Chondrocyte (in vitro differentiated cells): Measurements from ENCODE around the gene EDC4. TPM values are rescaled to one million over a fixed set of nuclear protein-coding genes. Genes with fewer than 3 reads are reported as not detected.
A peak's percentile ranks its signal among the peaks of the same experiment; 100 is the strongest.

ENCODE experiments used
- DNase-seq: peaks from one replicate; pipeline ENCODE4 v3.0.0; 2021; ENCODE audit warnings: mixed read lengths, low spot score
- H3K27ac Mint-ChIP-seq: one replicate; pipeline ENCODE4 v1.8.0; 2021; ENCODE audit warnings: mild to moderate bottlenecking, moderate library complexity, mixed read lengths; ENCODE audit not compliant: unreplicated experiment
- H3K27me3 Mint-ChIP-seq: 2 replicates; pipeline ENCODE4 v1.8.0; 2021; ENCODE audit warnings: low read depth, mixed read lengths
- H3K36me3 Mint-ChIP-seq: 2 replicates; pipeline ENCODE4 v1.8.0; 2021; ENCODE audit warnings: low read depth, mixed read lengths
- H3K4me1 Mint-ChIP-seq: 2 replicates; pipeline ENCODE4 v1.8.0; 2021; ENCODE audit warnings: low read depth, mild to moderate bottlenecking, mixed read lengths
- H3K4me3 Mint-ChIP-seq: one replicate; pipeline ENCODE4 v1.8.0; 2021; ENCODE audit warnings: mild to moderate bottlenecking, moderate library complexity, mixed read lengths; ENCODE audit not compliant: unreplicated experiment
- H3K9me3 Mint-ChIP-seq: 2 replicates; pipeline ENCODE4 v1.8.0; 2021; ENCODE audit warnings: low read depth, mixed read lengths
- CTCF ChIP-seq: fragments of 200-600 bp; sonication (generic); IDR thresholded peaks from 2 replicates; pipeline ENCODE4 v1.5.0; 2021; ENCODE audit warnings: antibody characterized with exemption, mild to moderate bottlenecking, moderate library complexity
- total RNA-seq: library from RNA; stranded (reverse); gene quantifications from 3 replicates; pipeline ENCODE4 v1.2.1, GENCODE V29; 2021

Gene EDC4
- total RNA-seq, 1 donor from 2014 or later = 67.9 TPM

- H3K4me3 Mint-ChIP-seq = peak overlapping the region; percentile 83
- peak overlapping the region; percentile 92 for H3K27ac Mint-ChIP-seq
- peaks cover 59% of the 10 kb centered on the region for H3K4me1 Mint-ChIP-seq
- H3K9me3 Mint-ChIP-seq = no peaks in the 10 kb centered on the region
- H3K27me3 Mint-ChIP-seq = no peaks in the 10 kb centered on the region
- TF ChIP-seq CTCF = no peak
- no peaks in the 10 kb centered on the region for H3K36me3 Mint-ChIP-seq
- no peak for DNase-seq
Observed at GRCh38 chr16:67845291-67846062, 27.4 kb upstream of the EDC4 start.

- no peaks in the 10 kb centered on the region for H3K36me3 Mint-ChIP-seq
- H3K27ac Mint-ChIP-seq = peak overlapping the region; percentile 92
- peak overlapping the region; percentile 83 for H3K4me3 Mint-ChIP-seq
- no peaks in the 10 kb centered on the region for H3K9me3 Mint-ChIP-seq
- no peak for TF ChIP-seq CTCF
- no peak for DNase-seq
- peaks cover 59% of the 10 kb centered on the region for H3K4me1 Mint-ChIP-seq
- H3K27me3 Mint-ChIP-seq = no peaks in the 10 kb centered on the region
Observed at GRCh38 chr16:67846063-67846319, 26.9 kb upstream of the EDC4 start.

GRCh38 chr16:67846320-67847063 lies 26.4 kb upstream of the EDC4 start, which contains the start of gene NUTF2:
Gene NUTF2, plus strand, starts transcription at chr16:67846933. Its CDS starts 18,198 bp downstream, at chr16:67865131.
- Mint-ChIP-seq H3K27ac (peak within 1 kb of the TSS; percentile 93), H3K27me3 (no peaks in the 10 kb centered on the region)

GRCh38 chr16:67847064-67847861 lies 25.6 kb upstream of the EDC4 start, which contains the start of gene CENPT:
Gene CENPT, minus strand, starts transcription at chr16:67847693. Its CDS starts 13,834 bp downstream, at chr16:67833859.
- no peaks in the 10 kb centered on the region for H3K9me3 Mint-ChIP-seq
- H3K27ac Mint-ChIP-seq = peak within 1 kb of the TSS; percentile 93
- H3K4me3 Mint-ChIP-seq = peak within 1 kb of the TSS; percentile 88
- DNase-seq = no peak
- H3K27me3 Mint-ChIP-seq = no peaks in the 10 kb centered on the region
- peak; percentile 11 for TF ChIP-seq CTCF
- peaks cover 55% of the 10 kb centered on the region for H3K4me1 Mint-ChIP-seq
- no peaks in the 10 kb centered on the region for H3K36me3 Mint-ChIP-seq

More at GRCh38 chr16:67846320-67847063, 26.4 kb upstream of the EDC4 start, which contains the start of gene NUTF2:
- peaks cover 57% of the 10 kb centered on the region for H3K4me1 Mint-ChIP-seq
- no peak for TF ChIP-seq CTCF
- H3K9me3 Mint-ChIP-seq = no peaks in the 10 kb centered on the region
- peak; percentile 97 for DNase-seq
- no peaks in the 10 kb centered on the region for H3K36me3 Mint-ChIP-seq
- peak within 1 kb of the TSS; percentile 88 for H3K4me3 Mint-ChIP-seq

- H3K9me3 Mint-ChIP-seq = no peaks in the 10 kb centered on the region
- TF ChIP-seq CTCF = no peak
- no peaks in the 10 kb centered on the region for H3K27me3 Mint-ChIP-seq
- peak overlapping the region; percentile 88 for H3K4me3 Mint-ChIP-seq
- H3K36me3 Mint-ChIP-seq = no peaks in the 10 kb centered on the region
- peaks cover 52% of the 10 kb centered on the region for H3K4me1 Mint-ChIP-seq
- no peak for DNase-seq
- H3K27ac Mint-ChIP-seq = peak overlapping the region; percentile 93
Observed at GRCh38 chr16:67848118-67848517, 24.7 kb upstream of the EDC4 start.
